Glutamatergic neuron (in vitro differentiated cells): ENCODE results near the gene RADIL. TPM values are rescaled to one million over a fixed set of nuclear protein-coding genes. Genes with fewer than 3 reads are reported as not detected.
A peak's percentile ranks its signal among the peaks of the same experiment; 100 is the strongest.

Source experiments
- DNase-seq: peaks from one replicate; pipeline ENCODE4 v3.0.0; 2022
- H3K27ac Mint-ChIP-seq: one replicate; pipeline ENCODE4 v1.8.0; 2020; ENCODE audit warnings: mild to moderate bottlenecking, mixed read lengths, inconsistent platforms; ENCODE audit not compliant: unreplicated experiment
- H3K27me3 Mint-ChIP-seq: one replicate; pipeline ENCODE4 v1.8.0; 2020; ENCODE audit warnings: mild to moderate bottlenecking, moderate library complexity, mixed read lengths, inconsistent platforms; ENCODE audit not compliant: unreplicated experiment
- H3K36me3 Mint-ChIP-seq: one replicate; pipeline ENCODE4 v1.8.0; 2020; ENCODE audit warnings: mild to moderate bottlenecking, mixed read lengths, inconsistent platforms; ENCODE audit not compliant: unreplicated experiment
- H3K4me1 Mint-ChIP-seq: one replicate; pipeline ENCODE4 v1.8.0; 2020; ENCODE audit warnings: mild to moderate bottlenecking, low read depth, mixed read lengths, inconsistent platforms; ENCODE audit not compliant: unreplicated experiment
- H3K4me3 Mint-ChIP-seq: one replicate; pipeline ENCODE4 v1.8.0; 2020; ENCODE audit warnings: mild to moderate bottlenecking, mixed read lengths, inconsistent platforms; ENCODE audit not compliant: unreplicated experiment
- H3K9me3 Mint-ChIP-seq: one replicate; pipeline ENCODE4 v1.8.0; 2020; ENCODE audit warnings: mild to moderate bottlenecking, moderate library complexity, mixed read lengths, inconsistent platforms; ENCODE audit not compliant: unreplicated experiment
- CTCF ChIP-seq: fragments of 200-600 bp; sonication (generic); IDR thresholded peaks from one replicate; pipeline ENCODE4 v1.5.0; 2021; ENCODE audit not compliant: partially characterized antibody, unreplicated experiment
- total RNA-seq: library from RNA; stranded (reverse); fragmentation: NEBNext Ultra II Directional; extraction: Animal tissue kit (Norgen Biotek cat#: 25700); gene quantifications from one replicate; pipeline ENCODE4 v1.2.1, GENCODE V29; 2021; ENCODE audit not compliant: unreplicated experiment

Gene RADIL
- total RNA-seq, 1 donor from 2014 or later = 31.3 TPM

- Mint-ChIP-seq H3K36me3 (no peaks in the 10 kb centered on the region), H3K27ac (peak overlapping the region; percentile 64), H3K27me3 (peaks cover 4% of the 10 kb centered on the region), H3K4me1 (no peaks in the 10 kb centered on the region), H3K9me3 (peaks cover 10% of the 10 kb centered on the region), H3K4me3 (no peak overlapping the region)
- DNase-seq = no peak
- no peak for TF ChIP-seq CTCF
Measured at GRCh38 chr7:4786015-4786414, 97.5 kb downstream of the RADIL start.

- no peak overlapping the region for H3K27ac Mint-ChIP-seq
- no peak overlapping the region for H3K4me3 Mint-ChIP-seq
- no peaks in the 10 kb centered on the region for H3K4me1 Mint-ChIP-seq
- H3K9me3 Mint-ChIP-seq = peaks cover 10% of the 10 kb centered on the region
- DNase-seq = no peak
- no peaks in the 10 kb centered on the region for H3K36me3 Mint-ChIP-seq
- TF ChIP-seq CTCF = no peak
- H3K27me3 Mint-ChIP-seq = peaks cover 4% of the 10 kb centered on the region
Measured at GRCh38 chr7:4785371-4785770, 98.1 kb downstream of the RADIL start.

DNA sequence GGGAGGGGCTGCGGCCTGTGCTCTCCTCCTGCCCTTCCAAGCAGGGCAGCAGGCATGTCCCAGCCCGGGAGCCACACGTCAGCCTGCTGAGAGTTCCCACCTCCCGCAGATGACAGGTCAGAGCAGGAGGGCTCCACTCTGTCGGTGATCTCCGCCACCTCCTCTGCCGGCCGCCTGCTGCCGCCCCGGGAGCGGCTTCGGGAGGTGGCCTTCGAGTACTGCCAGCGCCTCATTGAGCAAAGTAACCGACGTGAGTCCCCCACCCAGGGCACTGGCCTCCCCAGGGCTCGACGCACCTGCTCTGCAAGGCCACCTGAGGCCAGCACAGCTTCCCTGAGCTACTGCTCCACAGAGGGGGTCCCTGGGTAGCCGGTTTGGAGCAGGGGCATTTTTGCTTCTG is 98.7 kb downstream of the RADIL start:
- Mint-ChIP-seq H3K9me3 (peaks cover 8% of the 10 kb centered on the region), H3K36me3 (no peaks in the 10 kb centered on the region), H3K27ac (no peak overlapping the region), H3K27me3 (peaks cover 4% of the 10 kb centered on the region), H3K4me1 (no peaks in the 10 kb centered on the region), H3K4me3 (no peak overlapping the region)
- no peak for DNase-seq
- TF ChIP-seq CTCF = no peak

- Mint-ChIP-seq H3K36me3 (no peaks in the 10 kb centered on the region), H3K9me3 (peaks cover 8% of the 10 kb centered on the region), H3K27me3 (peaks cover 3% of the 10 kb centered on the region), H3K4me3 (no peak overlapping the region), H3K27ac (no peak overlapping the region), H3K4me1 (no peaks in the 10 kb centered on the region)
- TF ChIP-seq CTCF = no peak
- DNase-seq = peak; percentile 14
Measured at GRCh38 chr7:4783762-4784351, 99.7 kb downstream of the RADIL start.

DNA sequence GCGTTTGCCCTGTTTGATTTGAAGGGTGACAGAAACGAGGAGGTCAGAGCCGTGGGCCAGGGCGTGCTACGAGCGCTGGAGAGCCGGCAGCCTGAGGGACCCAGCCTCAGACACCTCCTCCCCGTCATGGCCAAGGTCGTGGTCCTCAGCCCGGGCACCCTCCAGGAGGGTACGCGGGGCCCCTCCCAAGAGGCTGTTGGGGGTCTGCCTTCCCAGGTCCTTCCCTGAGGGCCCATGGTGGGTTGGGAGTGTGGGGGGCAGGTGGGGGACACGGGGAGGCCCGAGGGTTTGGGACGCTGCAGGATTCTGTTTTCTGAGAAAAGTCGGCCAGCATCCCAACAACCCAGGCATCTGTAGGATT is 100.2 kb downstream of the RADIL start:
- no peak for TF ChIP-seq CTCF
- Mint-ChIP-seq H3K27ac (no peak overlapping the region), H3K4me3 (no peak overlapping the region), H3K9me3 (peaks cover 8% of the 10 kb centered on the region), H3K4me1 (no peaks in the 10 kb centered on the region), H3K27me3 (peaks cover 3% of the 10 kb centered on the region), H3K36me3 (no peaks in the 10 kb centered on the region)
- peak; percentile 13 for DNase-seq
